ENCODE data around the gene ZBTB33.

DNA sequence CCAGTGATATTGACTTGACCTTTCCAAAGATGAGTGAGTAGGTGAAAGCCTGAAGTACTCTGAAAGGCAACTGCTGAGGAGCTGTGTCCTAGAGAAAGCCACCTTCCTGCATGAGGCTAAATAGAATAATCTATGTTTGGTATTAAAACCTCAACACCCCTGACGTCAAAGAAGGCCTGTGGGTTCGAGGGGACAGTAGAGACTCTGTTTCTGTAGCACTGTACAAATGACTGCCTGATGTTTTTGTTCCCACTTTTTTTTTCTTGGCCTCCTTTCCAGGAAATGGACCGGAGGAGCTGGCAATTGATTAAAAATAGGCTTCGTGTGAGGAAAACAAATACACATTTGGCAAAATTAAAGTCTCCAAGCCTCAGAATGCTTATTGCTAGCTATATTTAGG, 31.1 kb downstream of the ZBTB33 start:
- TF ChIP-seq, protein P1, sequence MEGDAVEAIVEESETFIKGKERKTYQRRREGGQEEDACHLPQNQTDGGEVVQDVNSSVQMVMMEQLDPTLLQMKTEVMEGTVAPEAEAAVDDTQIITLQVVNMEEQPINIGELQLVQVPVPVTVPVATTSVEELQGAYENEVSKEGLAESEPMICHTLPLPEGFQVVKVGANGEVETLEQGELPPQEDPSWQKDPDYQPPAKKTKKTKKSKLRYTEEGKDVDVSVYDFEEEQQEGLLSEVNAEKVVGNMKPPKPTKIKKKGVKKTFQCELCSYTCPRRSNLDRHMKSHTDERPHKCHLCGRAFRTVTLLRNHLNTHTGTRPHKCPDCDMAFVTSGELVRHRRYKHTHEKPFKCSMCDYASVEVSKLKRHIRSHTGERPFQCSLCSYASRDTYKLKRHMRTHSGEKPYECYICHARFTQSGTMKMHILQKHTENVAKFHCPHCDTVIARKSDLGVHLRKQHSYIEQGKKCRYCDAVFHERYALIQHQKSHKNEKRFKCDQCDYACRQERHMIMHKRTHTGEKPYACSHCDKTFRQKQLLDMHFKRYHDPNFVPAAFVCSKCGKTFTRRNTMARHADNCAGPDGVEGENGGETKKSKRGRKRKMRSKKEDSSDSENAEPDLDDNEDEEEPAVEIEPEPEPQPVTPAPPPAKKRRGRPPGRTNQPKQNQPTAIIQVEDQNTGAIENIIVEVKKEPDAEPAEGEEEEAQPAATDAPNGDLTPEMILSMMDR (IDR thresholded peaks at IDR 0.05; ENCODE audit: poor library complexity, severe bottlenecking): no peak
- TF ChIP-seq MXI1 (conservative IDR thresholded peaks at IDR 0.05; ENCODE audit: poor library complexity, severe bottlenecking) (no peak), POLR2AphosphoS5 (IDR thresholded peaks at IDR 0.05) (no peak)
